Retina (tissue), 1 donor: ENCODE measurements around the gene DSCAML1.

Experiments
- DNase-seq: peaks from one replicate; pipeline ENCODE4 v3.0.0-alpha.2; 2016

The DSCAML1 gene

GRCh38 chr11:117752071-117752470 is 44.9 kb downstream of the DSCAML1 start:
- DNase-seq: no peak

GRCh38 chr11:117750916-117751662 is 45.9 kb downstream of the DSCAML1 start:
- DNase-seq: no peak

GRCh38 chr11:117750357-117750756 is 46.7 kb downstream of the DSCAML1 start:
- DNase-seq: no peak

- DNase-seq: no peak
These were observed 47.5 kb downstream of the DSCAML1 start for GRCh38 chr11:117749541-117749910.

GRCh38 chr11:117748771-117749540 is 48.1 kb downstream of the DSCAML1 start:
- DNase-seq: no peak

- DNase-seq: no peak
These were observed 49.1 kb downstream of the DSCAML1 start for GRCh38 chr11:117747892-117748291.

GRCh38 chr11:117745346-117745745 is 51.7 kb downstream of the DSCAML1 start:
- DNase-seq: peak; percentile 39

GRCh38 chr11:117744471-117745150 is 52.4 kb downstream of the DSCAML1 start:
- DNase-seq: peak; percentile 66

GRCh38 chr11:117743121-117743815 is 53.7 kb downstream of the DSCAML1 start:
- DNase-seq: no peak

- no peak for DNase-seq
These were observed 58.6 kb downstream of the DSCAML1 start for GRCh38 chr11:117738246-117738957.

- DNase-seq: no peak
These were observed 61.6 kb downstream of the DSCAML1 start for GRCh38 chr11:117735350-117735977.

GRCh38 chr11:117734601-117735024 is 62.4 kb downstream of the DSCAML1 start:
- no peak for DNase-seq

- no peak for DNase-seq
These were observed 63.7 kb downstream of the DSCAML1 start for GRCh38 chr11:117733316-117733715.

- no peak for DNase-seq
These were observed 65.2 kb downstream of the DSCAML1 start for GRCh38 chr11:117731722-117732290.

- DNase-seq: no peak
These were observed 66.7 kb downstream of the DSCAML1 start for GRCh38 chr11:117730208-117730800.

- DNase-seq: no peak
These were observed 71.8 kb downstream of the DSCAML1 start for GRCh38 chr11:117725048-117725734.

GRCh38 chr11:117724621-117725020 is 72.4 kb downstream of the DSCAML1 start:
- no peak for DNase-seq

- no peak for DNase-seq
These were observed 72.9 kb downstream of the DSCAML1 start for GRCh38 chr11:117724104-117724503.

GRCh38 chr11:117723277-117724024 is 73.6 kb downstream of the DSCAML1 start:
- DNase-seq: no peak

GRCh38 chr11:117722082-117722481 is 74.9 kb downstream of the DSCAML1 start:
- DNase-seq: no peak
